HG03135 (cell line): ENCODE results near the gene SCGB3A1.

ENCODE experiments used
- ATAC-seq: cut with Tn5 transposase; IDR thresholded peaks from one replicate; pipeline ENCODE4 v1.9.1; 2021; ENCODE audit warnings: mild to moderate bottlenecking, moderate library complexity; ENCODE audit not compliant: unreplicated experiment

SCGB3A1 gene

DNA sequence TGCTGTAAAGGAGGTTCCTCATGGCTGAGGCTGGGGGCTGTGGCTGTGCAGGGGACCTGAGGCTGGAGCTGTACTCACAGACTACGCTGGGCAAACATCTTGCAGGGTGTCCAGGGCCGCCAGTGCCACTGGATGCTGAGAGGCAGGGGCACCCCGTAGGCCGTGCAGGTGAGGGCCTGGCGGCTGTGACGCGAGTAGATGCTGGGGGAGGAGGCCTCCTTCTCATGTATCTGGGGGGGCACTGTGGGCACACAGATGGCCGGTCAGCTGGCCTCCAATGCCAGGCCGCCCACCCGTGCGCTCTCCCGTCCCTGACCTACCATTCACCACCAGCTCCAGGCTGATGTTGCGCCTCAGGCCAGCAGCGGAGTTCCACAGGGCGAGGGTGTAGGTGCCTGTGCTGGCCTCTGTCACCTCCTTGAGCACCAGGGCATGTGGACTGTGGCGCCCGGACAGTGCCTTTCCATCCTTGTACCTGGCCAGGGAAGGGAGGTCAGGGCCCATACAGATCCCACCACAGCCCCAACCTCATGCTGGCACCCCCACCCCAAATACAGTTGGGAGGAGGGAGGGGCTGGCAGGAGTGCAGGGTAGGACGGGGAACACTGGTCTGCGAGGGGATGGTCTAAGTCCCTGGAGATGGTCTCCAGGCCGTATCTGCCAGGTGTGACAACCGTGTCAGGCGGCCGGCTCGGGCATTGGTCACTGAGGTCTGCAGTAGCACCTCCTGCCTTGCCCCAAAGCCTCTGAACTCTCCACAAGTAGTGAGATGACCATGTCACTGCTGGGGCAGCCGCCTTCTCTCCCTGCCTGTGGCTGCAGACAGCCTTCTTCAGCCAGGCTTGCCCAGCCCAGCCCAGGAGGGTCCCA, 34.7 kb upstream of the SCGB3A1 start:
- no peak for ATAC-seq

DNA sequence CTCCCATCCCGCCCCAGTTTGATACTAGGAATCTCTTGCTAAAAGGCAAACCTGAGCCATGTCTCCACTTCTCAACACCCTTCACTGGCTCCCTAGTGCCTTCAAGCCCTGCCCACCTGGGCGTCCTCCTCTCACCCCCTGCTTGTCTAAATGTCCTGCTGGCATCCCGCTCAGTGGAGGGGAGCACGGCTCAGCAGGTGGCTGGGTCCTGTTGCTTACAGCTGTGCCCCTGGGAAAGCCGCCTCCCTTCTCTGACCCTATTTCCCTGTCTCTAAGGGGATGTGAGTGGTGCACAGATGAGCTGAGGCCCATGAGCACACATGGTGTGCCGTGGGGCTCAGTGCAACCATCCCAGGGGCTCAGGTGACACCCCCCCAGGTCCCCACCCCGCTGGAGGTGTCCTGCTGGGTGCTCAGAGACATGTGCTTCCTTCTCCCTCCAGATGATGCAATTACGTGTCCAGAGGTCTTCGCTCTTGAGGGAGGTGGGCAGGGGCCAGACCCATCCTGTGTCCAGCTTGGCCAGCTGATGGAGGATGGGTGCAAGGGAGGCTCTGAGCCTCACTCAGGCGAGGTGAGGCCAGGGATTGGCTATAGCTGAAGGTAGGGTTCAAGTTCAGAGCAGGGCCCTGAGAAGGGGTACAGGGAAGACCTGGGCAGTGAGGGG, 34.0 kb upstream of the SCGB3A1 start:
- no peak for ATAC-seq

DNA sequence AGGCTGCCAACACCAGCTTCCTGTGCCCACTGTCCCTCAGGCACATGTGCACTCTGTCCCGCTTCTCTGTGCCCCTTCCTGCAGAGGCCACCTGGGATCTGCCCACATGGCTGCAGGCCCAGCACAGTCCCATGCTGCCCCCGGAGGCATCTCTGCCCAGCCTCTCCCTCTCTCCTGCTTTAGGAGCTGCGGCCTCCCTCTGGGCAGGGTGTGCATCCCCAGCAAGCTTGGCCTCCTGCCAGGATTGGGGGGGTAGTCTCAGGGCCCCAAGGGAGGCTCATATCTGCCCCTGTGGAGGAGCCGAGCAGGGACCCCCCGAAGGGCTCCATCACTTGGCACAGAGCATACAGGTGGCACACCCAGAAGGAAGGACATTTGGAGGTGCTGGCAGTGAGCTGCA, 33.3 kb upstream of the SCGB3A1 start:
- ATAC-seq: no peak

DNA sequence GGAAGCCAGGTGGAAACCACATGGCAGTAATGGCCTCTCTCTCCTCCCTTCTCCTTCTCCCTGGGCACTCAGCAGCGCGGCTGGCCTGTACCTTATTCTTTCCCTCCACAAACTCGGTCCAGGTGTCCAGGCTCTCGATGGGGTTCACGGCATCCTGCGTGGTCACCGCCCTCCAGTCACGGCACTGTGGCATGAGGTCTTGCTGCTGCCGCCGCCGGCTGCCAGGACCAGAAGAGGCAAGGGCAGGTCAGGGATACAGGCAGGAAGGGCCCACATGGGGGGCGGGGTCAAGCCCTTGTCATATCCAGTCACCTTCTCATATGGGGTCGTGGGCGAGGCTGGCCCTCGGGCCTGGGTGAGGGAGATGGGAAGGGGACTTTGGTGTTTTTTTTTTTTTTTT, 32.5 kb upstream of the SCGB3A1 start:
- no peak for ATAC-seq

DNA sequence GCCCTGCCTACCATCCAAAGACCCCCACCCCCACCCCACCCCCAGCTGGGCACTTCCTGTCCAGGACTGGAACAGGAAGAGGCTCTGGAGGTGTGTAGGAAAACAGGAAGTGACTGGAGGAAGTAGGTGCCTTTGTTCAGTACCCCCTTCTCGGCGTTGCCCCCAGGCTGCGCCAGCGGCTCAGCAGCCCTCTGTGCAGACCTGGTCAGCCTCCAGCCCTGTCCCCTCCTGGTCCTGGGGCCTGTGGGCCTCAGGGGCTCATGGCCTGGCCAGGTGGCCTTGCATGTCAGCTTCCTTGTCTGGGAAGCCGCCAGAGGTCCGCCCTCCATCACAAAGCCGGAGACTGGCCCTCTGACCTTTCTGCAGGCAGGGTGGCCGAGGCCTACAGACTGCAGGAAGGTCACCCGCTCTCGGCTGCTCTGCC, 32.1 kb upstream of the SCGB3A1 start:
- no peak for ATAC-seq

DNA sequence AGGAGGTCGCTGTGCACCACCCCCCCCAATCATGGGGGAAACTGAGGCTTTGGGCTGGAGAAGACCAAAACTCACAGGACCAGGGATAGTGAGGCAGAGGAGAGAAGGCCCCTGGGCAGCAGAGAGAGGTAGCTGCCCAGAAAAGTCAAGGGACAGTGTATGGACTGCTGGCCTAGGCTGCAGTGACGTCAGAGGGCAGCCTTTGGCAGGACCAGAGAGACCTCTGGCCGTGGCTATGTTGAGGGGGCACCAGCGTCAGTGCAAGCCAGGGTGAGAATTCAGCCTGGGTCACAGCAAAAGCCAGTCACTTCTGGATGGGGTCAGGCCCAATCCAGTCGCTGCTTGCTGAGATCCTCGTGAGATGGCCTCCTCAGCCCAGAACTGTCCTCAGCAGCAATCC, 31.6 kb upstream of the SCGB3A1 start:
- ATAC-seq: no peak

DNA sequence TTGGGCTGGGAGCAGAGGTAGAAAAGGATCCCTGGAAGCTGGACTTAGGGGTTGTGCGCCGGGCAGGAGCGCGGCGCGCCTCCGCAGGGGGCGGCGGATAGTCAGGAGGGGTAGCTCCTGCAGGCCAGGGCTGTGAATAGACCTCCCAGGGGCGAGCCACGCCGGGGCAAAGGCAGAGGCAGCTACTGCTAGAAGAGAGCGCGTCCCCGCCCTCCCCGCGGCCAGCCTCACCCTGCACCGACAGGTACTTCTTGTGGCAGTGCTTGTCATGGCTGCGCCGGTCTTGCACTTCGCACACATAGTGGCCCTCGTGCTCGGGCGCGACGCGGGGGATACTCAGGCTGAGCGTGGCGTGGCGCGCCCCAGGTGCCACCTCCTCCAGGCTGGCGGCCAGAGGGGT, 30.0 kb upstream of the SCGB3A1 start:
- ATAC-seq: no peak

DNA sequence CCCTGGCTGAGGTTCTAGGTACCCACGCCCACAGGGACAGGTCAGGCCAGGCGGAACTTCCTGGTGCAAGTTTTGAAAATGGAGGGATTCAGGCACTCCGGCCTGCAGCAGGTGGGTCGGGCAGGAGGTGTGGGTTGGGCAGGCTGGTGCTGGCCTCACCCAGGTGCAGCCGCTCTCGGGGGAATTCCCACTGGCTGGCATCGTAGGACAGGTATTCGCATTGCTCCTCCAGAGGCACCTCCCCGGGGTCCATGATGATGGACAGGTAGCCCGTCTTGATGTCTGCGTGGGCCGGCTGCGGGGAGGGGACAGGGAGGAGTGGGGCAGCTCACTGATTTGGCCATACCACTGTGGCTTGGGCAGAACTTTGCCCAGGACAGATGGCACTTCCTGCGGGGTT, 28.7 kb upstream of the SCGB3A1 start:
- no peak for ATAC-seq

DNA sequence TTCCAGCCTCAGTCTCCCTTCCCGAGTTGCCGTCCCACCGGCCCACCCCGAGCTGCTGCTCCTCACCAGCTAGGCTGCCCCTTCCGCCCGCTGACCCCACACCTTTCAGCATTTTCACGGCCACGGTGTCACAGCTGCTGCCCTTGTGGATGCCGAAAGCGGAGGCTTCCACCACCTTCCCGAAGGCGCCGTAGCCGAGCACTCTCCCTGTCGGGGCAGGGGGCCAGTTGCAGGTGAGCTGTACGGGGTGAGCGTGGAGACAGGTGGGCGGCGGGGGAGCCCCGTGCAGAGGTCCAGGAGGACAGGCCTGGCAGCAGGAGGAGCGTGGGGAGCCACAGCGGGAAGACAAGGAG, 28.2 kb upstream of the SCGB3A1 start:
- ATAC-seq: no peak

DNA sequence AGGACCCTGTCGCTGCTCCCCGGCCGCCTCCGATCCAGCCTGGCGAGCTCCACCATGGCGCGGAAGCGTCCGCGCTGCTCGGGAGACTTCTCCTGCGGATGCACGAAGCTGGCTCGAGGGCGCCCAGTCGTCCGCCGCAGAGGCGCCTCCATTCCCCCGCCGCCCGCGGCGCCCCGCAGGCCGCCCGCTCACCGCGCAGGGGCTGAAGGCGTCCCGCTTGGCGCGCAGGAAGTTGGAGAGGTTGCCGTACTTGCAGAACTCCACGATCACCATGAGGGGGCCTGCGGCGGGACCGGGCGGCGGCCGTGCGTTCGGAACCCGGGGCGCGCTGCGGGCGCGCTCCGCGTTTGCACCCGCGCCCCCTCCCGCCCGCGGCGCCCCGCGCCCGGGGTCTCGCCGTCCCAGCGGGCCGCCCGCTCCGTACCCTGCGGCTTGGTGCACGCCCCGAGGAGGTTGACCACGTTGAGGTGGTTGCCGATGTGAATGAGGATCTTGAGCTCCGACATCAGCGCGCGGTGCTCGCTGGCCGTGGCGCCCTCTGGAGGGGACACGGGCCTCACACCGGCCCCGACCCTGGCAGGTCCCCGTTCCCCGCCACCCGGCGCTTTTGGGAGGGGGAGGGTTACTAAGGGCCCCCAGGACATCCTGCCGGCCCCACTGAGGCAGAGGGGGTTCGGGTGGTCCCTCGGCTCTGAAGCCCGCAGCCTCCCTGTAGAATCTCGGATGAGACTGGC, 27.7 kb upstream of the SCGB3A1 start:
- ATAC-seq: no peak

DNA sequence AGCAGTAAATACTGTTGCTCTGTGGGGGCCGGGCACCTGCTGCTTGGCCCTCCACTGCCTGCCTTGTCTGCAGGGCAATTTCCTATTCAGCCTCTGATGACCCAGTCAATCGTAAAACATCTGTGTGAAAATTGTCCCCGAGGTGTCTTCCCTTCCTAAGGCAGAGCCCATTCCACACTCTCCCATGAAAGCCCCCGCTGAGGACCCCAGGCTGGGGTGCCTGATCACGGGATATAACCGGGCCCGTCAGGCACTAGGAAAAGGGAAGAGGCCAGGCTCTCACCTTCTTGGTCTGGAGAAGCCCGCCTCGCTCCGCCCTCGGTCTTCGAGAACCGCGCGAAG, 27.2 kb upstream of the SCGB3A1 start:
- no peak for ATAC-seq

DNA sequence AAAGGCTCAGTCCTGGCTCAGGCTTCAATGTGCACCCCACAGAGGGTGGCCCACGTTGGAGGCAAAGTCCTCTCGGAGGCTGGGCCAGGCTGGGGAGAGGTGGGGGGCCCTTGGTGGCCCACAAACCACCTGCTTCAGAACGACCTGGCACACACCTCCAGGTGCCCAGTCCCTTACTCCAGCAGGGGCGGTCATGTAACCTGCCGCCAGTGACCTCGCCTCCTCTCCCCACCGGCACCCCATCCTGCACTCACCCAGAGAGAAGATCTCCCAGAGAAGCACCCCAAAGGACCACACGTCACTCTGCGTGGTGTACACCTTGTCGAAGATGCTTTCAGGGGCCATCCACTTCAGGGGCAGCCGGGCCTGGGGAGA, 22.5 kb upstream of the SCGB3A1 start:
- ATAC-seq: no peak

DNA sequence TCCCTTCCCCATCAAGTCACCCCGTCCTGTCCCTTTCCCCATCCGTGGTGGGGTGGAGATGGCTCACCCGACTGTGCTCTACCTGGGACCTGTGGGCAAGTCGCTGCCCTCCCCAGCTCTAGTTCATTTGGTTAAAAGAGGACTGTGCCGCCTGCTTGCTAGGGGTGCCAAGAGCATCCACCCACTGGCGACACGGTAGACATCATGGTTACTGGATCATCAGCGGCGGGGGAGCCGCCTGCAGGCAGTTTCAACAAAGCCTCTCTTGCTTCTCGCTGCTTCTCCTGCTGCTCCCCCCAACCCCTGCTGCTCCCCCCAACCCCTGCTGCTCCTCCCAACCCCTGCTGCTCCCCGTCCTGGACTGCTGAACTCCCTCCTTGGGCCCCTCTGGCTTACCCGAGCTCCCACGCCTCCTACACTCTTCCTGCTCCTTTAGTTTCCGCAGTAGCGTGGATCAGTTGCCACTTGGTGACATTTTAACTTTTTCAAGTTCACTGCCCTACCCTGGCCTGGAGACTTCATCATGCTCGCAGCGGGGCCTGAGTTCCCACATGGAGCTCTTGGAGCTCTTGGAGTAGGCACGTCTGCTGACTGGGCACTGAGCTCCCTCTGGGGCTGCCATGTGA, 22.0 kb upstream of the SCGB3A1 start:
- no peak for ATAC-seq

DNA sequence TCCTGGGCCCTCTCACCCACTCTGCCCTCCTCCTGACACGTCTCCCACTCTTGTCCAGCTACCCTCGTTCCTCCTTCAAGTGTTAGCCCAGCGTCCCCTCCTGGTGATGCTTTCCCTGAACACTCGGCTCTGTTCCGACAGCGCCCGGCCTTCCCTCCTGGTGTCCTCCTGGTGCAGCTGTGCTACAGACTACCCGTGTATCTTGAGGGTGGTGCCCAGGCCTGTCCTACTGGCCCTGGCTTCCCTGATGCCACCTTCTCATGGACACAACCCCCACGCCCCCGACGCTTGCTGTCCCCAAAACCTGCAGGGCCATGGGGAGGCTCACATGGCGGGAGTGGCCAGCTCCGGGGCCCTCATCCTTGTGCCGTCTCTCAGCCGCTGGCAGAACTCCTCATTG, 21.4 kb upstream of the SCGB3A1 start:
- ATAC-seq: no peak

DNA sequence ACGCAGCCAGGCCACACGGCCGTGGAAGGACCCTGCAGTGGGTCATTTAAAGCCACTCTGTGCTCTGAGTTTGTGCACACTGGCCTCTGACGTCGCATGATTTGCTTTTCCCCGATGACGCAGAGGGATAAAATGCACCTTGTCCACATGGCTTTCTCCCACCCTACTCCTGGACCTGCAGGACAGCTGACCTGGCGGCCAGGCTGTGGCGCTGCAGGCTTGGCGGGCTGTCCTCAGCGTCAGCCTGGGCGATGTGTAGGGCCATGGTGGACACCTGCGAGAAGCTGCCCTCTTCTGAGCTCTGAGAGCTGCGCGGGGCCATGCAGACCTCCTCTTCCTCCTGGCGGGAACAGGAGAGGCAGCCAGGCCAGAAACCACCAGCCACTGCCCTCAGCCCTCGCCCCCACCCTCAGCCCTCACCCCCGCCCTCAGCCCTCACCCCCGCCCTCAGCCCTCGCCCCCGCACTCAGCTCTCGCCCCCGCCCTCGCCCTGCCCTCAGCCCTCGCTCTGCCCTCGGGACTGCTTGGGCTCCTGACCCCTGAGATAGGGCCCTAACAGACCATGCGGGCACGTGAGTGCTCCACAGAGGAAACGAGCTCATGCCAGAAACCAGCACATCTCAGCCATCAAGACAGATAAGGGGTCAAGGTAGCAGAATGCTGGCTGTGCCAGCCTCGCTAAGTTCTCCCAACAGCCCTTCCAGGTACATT, 20.0 kb upstream of the SCGB3A1 start:
- no peak for ATAC-seq

DNA sequence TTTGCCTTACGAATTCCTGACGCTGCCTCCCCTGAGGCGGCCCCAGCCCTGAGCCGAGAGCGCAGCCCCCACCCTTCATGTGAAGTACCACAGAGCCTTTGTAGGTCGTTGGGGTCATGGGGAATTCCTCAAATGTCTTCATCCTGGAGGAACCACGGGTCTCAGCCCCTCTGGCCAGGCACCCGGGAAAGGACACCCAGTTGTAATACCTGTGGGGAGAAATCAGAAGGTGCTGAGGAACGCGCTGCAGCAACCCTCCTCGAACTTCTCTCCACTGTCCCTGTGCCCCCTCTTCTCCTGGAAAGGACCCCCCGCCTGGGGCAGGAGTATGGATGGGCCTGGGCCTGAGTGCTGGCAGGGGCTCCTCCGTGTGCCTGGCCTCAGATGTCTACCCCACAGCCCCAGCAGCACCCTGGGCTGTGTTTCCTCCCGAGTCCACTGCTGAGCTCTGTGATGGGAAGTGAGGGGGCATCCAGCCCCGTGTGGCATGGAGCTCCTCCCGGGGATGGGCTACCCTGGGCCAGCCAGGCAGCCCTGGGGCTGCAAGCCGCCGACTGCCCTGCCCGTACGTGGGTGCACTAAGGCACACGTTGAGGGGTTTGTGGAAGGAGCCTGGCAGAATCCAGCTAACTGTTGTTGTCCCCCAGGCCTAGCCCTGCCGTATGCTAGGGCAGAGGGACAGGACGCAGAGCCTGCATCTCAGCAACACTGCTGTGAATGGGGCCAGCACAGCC, 18.7 kb upstream of the SCGB3A1 start:
- ATAC-seq: no peak

DNA sequence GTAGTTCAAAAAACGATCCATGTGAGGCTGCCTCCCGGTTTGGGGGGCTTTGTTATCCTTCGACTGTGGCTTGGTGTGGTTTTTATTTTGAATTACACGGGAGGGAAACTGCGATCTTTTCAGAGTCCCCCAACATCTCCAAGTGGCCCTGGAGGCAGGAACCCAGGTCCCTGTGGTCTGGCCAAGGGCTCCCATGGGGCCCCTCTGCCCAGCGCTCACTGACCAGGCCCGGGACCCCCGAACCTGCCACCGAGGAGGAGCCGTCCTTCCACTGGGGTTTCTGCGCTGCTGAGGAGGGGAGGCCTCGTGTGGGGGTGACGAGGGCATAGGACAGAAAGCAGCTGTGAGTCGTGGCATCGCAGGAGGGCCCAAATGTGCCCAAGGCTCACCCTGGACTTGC, 18.1 kb upstream of the SCGB3A1 start:
- ATAC-seq: no peak

DNA sequence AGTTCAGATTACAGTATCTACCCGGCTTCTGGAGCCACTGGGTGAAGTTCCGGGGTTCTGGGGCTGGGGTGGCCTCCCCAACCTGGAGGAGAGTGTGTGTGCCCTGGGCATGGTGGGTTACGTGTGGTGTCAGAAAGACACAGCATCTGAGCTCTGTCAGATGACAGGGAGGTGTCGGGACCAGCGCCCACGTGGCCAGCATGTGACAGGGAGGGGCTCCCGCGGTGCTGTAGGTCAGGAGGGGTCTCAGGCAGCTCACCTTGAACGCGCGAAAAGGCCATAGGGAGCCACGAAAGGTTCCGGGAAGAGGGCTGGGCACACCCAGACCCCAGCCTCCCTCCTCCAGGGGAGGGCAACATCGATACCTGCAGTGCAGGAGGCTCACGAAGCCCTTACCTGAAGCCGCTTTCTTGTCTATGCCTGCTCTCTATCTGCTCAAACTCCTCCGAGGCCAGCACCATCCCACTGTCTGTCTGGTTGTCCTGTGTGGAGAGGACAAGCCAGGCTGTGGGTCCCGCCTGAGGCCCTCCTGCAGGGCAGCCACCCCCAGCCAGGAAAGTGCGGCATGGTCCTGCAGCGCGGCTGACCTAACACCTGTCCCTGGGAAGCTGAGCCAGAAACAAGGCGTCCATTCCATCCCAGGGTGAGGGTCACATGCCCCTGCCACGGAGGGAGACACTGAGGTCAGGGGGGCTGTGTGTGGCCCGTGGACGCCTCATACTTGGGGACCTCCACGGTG, 17.4 kb upstream of the SCGB3A1 start:
- ATAC-seq: no peak

DNA sequence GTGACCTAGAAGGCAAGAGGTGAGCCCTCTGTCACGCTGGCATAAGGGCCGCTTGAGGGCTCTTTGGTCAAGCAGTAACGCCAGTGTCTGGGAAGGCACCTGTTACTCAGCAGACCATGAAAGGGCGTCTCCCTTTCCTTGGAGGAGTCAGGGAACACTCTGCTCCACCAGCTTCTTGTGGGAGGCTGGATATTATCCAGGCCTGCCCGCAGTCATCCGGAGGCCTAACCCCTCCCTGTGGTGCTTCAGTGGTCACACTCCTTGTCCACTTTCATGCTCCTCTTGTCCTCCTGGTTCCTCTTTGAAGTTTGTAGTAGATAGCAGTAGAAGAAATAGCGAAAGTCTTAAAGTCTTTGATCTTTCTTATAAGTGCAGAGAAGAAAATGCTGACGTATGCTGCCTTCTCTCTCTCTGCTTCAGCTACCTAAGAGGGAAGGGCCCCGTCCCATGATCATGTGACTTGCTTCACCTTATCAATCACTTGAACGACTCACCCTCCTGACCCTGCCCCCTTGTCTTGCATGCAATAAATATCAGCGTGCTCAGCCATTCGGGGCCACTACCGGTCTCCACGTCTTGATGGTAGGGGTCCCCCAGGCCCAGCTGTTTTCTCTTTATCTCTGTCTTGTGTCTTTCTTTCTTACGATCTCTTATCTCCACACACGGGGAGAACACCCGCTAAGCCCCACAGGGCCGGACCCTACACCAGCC, 16.7 kb upstream of the SCGB3A1 start:
- no peak for ATAC-seq
